NCI-H1417 (cell line): ENCODE measurements around the gene OBSL1.

Experiments used
- DNase-seq, 3 experiments: peaks; one replicate each; lab custom pipeline; 2025; lab: John Stamatoyannopoulos, UW

Gene OBSL1

DNA sequence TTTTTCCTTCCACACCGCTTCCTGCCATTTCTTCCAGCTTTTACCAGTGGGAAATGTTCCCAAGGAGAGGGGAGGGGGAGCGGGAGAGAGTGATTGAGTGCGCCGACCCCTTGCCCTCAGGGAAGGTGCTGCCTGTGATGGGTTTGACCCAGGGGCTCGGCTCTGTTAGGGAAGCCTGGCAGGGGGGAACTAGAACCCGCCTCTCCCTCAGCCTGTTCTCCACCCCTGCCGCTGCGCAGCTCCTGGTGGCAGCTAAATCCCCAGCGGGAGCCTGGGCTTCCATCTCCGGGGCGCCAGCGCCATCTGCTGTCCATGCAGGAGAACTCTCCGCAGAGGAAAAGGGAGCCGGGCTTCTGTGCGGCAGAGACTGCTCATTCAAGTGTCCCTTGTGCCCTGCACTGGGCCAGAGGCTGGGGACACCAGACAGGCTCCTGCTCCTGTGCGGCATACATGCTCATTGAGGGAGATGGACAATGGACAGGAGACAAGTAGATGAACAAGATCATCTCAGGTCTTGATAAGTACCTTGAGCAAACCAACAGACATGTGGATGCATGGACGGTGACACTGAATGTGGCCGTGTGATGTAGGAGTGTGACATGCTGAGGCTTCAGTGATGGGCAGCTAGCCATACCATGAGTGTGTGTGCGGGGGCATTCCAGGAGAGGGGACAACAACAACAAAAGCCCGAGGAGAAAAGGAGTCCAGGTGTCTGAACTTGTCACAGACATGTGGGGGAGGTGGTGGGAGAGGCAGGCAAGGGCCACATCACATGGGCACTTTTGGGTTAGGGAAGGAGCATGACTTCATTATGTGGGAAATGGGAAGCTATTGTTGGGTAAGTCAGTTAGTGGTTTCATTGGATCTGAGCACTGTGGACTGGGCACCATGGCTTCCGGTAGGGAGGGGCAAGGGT lies 41.0 kb downstream of the OBSL1 start:
- DNase-seq: peak; percentile 53 to 88 (median 75)

DNA sequence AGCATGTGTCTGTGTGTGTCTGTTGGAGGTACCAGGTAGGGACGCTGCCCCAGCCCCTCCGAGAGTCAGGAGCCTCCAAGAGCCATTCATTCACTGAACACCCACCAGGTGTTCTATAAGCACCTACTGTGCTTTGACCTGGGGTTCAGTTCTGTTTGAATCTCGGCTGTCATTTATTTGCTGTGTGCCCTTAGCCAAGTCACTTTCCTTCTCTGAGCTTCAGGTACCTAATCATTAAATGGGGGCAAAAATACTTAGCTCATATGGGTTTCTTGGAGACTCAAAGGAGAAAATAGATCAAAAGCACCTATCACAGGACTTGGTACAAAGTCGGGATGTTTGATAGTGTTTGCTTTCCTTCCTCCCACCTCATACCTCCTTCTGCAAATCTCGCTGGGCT lies 43.9 kb downstream of the OBSL1 start:
- no peak for DNase-seq

DNA sequence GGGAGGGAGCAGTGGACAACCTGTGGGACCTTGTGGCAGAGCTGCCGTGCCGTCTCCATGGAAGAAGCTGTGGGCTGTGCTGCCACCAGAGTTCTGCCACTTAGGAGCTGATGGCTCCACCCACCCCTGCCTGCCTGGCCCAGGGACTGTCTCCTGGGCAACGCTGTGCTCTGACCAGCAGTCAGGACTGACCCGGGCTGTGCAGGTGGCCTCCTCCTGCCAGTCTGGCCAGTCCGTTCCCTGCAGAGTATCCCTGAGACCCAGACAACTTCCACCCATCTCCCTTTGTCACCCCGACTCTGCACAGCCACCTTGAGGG lies 44.3 kb downstream of the OBSL1 start:
- peak in 2 of 3 experiments; percentile 51 to 77 for DNase-seq

DNA sequence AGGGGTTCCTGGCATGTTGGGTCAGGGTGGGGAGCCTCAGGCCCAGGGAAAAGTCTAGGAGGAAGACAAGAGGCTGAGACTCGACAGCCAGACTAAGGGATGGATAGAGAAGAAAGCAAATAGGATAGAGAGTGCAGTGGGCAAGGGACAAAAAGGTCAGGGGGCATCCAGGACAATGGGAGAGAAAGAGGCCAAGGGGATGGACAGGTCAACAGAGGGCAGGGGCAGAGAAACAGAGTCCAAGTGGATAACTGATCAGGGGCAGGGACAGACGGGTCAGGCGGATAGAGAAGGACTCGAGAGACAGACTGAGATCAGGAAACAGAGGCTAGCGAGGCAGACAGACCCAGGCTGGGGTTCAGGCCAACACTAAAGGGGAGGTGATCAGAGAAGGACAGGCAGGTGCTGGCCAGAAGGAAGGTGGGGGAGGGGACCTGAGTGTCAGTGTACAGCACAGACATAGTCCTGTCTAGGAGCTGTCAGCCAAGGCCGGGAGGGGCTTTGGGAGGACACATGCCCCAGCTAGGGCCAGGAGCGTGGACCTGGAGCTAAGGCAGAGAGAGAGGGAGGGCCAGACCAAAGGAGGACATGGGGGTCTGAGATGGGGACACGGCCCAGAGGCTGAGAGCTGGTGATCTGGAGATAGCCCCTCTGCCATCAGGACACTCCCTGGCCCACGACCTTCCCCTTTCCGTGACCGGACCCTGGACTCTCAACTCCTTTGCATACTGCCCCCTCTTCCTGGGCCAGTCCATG lies 44.8 kb downstream of the OBSL1 start:
- DNase-seq: peak in 2 of 3 experiments; percentile 34 to 59

DNA sequence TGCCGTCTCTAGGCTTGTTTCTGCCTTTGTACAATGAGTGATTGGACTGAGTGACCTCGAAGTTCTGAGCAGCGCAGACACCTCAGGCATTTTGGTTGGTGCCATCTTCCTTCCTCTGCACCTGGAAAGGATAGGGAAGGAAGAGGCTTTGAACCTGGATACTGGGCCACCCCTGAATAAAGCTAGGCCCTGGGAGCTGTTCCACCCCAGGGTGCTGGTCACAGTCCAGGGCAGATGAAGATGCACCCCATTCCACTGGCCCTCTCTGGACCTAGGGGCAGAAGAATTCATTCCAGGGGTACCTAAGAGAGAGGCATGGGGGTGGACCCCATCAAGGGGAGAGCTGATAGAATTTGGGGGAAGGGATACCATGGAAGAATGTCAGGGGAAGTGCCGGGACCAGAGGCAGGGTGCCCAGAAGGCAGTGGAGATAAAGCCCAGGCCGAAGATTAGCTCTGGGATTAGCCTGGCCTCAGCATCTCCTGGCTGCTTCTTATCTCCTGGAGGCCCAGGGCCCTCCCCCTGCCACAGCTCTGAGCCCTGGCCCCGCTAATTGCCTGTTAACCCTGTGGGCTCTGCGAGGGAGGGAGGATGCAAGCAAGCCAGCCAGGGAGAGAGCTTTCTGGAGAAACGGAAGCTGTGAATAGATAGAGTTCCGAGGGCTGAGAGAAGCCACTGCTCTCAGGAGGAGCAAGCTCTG lies 45.7 kb downstream of the OBSL1 start:
- peak in 2 of 3 experiments; percentile 50 to 70 for DNase-seq

DNA sequence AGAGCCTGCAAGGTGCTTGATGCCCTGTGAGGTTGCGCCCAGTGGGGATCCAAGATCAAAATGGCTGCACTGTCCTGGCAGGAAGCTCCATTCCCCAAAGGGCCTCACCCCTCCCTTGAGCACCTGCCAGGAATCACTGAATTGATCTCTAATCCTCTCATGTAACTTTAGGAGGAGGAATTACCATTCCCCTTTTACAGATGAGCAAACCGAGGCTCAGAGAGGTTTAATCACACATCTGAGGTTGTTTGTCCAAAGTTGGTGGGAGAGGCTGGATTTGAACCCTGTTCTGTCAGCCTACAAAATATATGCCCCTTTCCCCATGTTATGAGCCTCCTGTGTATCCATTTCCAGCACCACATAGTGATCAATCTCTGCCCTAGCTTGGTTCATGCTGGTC lies 46.5 kb downstream of the OBSL1 start:
- no peak for DNase-seq

DNA sequence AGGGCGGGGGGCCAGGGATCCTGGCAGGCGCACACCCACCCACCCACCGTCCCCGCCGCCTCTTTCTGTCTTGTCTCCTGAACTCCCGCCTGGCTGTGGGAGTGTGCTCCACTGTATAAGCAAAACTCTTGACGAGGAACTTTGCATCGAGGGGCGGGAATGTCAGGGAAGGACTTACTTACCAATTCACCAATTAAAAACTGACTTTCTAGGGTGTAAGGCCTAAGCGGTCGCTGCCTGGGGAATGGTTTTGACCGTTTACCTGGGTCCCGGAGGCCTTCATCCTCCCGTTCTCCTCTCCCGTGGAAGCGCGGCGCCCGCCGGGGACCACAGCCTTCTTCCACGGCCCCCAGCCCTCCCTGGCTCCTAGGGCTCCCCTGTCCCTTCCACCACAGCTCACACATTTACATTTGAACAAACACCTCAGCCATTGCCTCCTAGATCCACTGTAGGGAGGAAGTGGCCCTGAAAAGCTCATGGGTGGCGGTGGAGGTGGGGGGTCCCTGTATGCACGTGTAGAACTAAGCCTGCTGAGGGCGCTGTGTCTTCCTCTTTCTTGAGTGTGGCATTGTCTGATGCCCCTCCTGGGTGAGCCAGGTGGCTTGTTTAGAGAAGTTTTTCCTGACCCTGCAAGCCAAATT lies 48.2 kb downstream of the OBSL1 start:
- DNase-seq: peak in 1 of 3 experiments; percentile 61

DNA sequence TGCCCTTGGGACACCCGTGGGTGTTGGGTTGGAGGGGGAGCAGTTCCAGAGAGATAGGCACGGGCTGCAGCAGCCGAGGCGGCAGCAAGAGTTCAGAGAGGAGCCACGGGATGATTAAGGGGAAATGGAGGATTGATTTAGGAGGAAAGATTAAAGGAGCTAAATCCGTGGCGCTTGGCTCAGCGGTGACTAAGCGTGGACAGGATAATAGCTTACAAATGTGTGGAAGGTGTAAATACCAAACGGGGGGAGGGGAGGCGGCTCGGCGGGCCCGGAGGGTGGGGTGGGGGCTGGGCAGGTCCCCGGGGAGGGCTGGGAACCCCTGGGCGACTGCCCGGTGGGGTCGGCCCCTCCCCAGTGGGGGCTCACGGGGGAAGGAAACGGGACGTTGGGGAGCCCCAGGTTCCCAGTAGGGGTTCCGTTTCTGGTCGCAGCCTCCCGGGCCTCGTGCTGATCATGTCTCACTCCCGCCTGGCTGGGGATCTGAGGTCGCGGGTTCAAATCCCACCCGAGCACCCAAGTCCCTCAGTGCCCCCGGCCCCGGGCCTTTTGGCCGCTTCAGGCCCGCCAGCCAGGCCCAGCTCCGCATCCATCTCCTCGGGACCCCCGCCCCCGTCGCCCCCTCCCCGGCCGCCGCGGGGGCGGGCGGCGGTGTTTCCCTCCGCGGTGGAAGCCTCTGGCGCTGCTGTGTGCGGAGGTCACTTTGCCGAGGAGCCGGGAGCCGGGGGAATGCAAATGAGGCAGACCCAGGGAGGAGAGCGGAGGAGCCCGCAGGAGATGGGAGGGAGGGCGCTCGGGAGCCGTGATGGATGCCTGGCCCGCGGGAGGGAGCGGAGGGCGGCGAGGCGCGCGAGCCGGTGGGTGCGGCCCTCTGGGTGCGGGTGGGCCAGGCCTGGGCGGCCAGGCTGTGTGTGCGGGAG lies 49.0 kb downstream of the OBSL1 start:
- DNase-seq: peak; percentile 1 to 67 (median 57)

DNA sequence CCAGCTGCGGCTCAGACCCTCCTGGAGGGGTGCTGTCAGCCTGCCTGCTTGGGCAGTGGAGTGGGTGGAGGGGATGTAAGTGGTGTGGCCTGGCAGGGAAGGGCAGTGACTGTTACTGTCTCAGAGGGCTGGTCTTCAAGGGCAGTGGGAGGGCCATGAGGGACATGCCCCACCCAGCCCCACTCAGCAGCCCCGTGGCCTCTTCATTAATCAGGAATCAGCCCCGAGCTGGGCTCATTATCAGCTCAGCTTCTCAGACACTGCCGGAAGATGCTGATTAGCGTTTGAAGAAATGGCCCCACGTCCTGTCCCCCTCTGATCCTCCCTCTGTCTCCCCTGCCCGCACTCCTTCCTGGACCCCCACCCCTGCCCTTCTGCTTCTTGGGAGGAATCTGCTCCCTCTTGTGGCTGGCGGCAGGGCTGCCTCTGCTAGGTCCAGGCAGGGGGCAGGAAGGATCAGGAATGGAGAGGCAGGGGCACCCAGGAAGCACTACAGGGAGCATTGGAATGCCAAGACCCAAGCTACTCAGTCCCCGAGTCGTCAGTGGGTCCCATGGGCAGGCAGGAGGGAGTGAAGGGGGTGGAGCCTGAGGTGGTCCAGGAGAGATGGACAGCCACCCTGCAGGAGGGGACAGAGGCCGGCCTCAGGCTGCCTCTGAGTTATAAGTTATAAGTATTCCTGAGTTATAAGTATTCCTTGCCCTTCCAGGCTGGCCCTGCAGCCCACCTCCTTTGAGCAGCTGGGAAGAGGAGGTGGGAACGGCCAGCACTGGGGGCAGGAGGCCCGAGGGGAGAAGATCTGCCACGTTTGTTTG lies 50.1 kb downstream of the OBSL1 start:
- peak in 2 of 3 experiments; percentile 33 to 49 for DNase-seq

DNA sequence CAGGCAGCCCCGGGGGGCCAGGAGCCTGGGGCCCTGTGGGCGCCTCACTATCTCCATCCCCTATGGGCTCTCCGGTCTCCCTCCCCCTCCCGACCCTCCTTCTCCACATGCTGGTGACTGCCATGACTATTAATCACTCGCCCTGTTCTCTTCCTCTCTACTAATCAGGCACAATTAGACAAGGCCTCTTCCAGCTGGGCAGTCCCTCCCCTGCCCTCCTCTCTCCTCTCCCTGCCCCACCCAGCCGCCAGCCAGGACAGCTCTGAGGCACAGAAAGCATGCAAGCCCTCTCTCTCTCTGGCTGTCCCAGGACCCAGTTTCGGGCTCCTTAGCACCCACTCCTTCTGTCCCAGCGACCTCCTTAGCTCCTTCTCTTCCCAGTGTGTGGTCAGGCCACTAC lies 51.3 kb downstream of the OBSL1 start:
- peak in 1 of 3 experiments; percentile 23 for DNase-seq

DNA sequence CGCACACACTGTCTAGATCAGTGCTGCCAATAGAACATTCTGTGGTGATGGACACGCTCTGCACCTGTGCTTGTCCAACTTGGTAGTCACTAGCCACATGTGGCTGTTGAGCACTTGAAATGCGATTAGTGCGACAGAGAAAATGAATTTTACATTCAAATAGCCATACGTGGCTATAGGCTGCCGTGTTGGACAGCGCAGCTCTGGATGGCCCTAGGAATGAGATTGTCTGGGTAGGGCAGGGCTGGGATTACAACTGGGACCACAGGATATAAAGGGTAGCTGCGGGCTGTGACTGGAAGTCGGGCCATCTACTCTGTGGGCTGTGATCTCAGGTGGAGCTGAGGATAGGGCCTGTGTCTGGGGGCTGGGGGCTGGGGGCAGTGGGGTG lies 51.8 kb downstream of the OBSL1 start:
- no peak for DNase-seq

DNA sequence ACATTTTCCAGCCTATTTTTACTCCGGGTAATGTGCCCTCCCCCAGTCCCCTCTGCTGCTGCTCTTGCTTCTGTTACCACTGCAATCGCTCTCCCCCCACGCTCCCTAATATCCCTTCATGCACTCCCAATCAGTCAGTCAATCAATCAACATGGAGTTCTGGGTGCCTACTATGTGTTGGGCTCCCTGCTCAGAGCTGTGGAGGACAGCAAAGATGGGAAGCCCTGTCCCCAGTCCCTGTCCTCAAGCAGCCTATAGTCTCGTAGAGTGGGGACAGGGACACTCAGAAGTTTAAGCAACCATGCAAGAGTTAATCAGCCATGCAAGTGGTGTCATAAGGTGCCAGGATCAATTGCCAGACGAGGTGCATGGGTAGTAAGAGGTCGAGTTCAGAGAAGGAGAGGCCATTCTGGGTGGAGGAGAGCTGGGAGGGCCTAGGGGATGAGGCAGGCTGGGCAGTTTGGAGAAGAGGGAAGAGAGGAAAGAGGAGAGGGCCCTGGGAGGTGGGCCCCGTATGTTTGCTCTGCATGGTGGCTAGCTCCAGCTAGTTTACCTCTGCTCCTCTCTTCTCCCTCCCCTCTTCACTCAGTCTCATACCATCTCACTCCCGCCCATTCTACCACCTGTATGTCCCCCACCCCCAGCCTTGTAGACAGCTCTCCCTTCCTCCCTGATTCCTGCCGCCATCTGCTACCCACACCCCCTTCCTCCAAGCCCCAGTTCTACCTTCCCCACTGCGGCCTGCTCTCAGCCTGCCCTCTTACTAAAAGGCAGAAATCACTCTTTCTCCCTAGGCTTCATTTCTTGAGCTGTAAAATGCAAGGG lies 53.2 kb downstream of the OBSL1 start:
- no peak for DNase-seq

DNA sequence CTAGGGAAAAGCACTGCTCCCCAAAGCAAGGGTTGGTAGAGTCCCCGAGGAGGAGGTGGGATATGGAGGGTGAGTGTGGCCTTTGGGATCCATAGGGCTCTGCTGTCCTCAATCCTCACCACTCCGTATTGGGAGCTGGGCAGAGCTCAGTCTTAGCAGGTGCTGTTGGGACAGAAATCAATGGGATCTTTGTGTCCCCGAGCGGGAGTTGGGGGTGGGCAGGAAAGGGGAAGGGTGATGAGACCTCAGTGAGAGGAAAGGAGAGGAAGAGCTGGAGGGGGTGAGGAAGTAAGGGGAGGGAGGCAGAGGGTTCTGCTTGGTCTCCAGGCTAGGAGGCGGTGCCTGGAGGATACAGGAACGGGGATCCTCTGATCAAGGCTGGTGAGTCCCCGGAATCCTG lies 54.5 kb downstream of the OBSL1 start:
- DNase-seq: no peak

DNA sequence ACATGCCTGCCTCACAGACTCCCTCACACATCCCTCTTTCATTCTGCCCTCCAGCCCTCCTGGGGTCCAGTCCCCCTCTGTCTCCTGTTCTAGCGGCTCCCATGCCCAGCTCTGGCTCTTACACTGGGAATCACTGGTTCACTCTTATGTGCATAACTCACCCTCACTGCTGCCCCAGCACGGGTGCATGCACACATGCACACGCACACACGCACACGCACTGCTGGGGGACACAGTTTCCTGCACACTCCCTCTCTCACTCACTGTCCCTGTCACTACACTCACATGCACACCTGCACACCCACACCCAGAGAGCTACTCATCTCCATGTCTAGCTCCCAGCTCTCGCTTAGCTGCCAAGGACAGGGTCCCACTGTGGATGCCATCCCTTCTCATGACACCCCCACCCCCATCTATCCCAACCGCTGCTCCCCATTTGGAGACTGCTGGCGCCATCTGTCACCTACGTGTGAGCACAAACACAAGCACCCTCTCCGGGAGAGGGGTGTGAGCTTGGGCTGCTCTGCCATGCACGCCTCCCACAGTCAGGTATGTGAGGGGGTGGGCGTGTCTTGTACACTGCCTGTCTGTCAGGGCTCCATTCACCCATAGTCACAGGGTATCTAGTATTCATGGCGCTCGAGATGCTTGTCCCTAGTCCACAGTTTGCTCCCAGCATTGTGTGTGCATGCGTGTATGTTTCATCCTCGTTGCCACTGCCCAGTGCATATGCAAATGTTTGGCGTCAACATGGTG lies 55.3 kb downstream of the OBSL1 start:
- DNase-seq: no peak

DNA sequence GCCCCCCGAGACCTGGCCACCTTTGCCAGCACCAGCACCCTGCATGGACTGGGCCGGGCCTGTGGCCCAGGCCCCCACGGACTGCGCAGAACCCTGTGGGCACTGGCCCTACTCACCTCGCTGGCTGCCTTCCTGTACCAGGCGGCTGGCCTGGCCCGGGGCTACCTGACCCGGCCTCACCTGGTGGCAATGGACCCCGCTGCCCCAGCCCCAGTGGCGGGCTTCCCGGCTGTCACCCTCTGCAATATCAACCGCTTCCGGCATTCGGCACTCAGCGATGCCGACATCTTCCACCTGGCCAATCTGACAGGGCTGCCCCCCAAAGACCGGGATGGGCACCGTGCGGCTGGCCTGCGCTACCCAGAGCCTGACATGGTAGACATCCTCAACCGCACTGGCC lies 56.5 kb downstream of the OBSL1 start:
- DNase-seq: no peak

DNA sequence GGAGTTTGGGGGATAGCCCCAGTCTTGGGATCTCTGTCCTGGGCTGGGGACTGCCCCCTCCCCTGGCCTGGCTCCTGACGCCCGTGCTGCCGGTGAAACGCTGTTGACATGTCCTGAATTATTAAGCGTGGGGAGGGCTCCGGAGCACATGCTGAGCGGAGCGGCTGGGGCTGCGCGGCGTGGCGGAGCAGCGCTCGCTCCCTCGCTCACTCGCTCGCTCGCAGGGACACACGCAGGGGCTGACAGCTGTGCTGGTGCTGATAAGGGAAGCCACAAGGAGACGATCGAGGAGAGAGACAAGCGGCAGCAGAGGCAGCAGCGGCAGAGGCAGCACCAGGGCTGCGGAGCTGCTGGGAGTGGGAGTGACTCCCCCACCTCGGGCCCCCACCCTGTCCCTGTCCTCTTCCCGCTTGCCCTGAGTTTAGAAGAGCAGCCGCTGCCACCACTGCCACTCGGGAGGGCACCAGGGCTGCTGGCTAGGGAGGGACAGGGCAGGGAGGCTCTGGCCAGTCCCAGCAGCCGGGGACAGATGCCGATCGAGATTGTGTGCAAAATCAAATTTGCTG lies 57.1 kb downstream of the OBSL1 start, which contains the start of gene ASIC4:
Gene ASIC4, plus strand, starts transcription at position 287 of the 566 bp plus-strand sequence. Its CDS starts 243 bp downstream, at position 530.
- peak in 2 of 3 experiments; percentile 30 to 53 for DNase-seq

DNA sequence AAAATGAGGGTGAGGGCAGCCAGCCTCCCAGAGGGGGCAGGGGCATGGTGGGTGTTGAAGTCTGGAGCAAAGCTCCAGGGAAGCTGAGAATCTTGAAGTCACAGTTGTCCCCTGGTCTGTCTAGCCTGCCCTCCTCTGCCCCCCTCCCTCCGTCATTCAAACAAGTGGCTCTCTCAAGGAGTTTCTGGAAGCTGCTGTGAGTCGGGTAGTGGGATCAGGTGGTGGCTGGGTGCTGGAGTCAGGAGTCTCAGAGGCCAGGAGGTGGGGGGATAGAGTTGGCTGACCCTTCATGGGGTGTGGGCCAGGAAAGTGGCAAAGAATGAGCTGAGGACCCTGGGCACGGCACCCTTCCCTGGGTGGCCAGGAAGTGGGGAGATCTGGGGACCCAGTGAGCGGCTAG lies 57.6 kb downstream of the OBSL1 start:
- DNase-seq: peak in 1 of 3 experiments; percentile 40
